GM18505 (cell line): Measurements from ENCODE around the gene PHACTR3.
A peak's percentile ranks its signal among the peaks of the same experiment; 100 is the strongest.
"Not testable (repeated sequence)": the region's sequence is repeated elsewhere in the genome, so short reads cannot be mapped to it uniquely, and the experiment has no call there.

ENCODE experiments used
- ATAC-seq: cut with Tn5 transposase; IDR thresholded peaks from one replicate; pipeline ENCODE4 v1.9.1; 2021; ENCODE audit not compliant: unreplicated experiment
- POLR2A ChIP-seq: IDR thresholded peaks from 4 replicates; pipeline ENCODE4 v1.6.1; 2011; ENCODE audit warnings: borderline replicate concordance; ENCODE audit not compliant: insufficient read depth, insufficient read length; ENCODE audit errors: extremely low read depth

The PHACTR3 gene

GRCh38 chr20:59835448-59836395, 231.4 kb downstream of the PHACTR3 start:
- ATAC-seq = no peak

GRCh38 chr20:59836767-59837166, 232.4 kb downstream of the PHACTR3 start:
- no peak for ATAC-seq
- TF ChIP-seq POLR2A = no peak

More at GRCh38 chr20:59835448-59836395, 231.4 kb downstream of the PHACTR3 start:
- TF ChIP-seq POLR2A = no peak

DNA sequence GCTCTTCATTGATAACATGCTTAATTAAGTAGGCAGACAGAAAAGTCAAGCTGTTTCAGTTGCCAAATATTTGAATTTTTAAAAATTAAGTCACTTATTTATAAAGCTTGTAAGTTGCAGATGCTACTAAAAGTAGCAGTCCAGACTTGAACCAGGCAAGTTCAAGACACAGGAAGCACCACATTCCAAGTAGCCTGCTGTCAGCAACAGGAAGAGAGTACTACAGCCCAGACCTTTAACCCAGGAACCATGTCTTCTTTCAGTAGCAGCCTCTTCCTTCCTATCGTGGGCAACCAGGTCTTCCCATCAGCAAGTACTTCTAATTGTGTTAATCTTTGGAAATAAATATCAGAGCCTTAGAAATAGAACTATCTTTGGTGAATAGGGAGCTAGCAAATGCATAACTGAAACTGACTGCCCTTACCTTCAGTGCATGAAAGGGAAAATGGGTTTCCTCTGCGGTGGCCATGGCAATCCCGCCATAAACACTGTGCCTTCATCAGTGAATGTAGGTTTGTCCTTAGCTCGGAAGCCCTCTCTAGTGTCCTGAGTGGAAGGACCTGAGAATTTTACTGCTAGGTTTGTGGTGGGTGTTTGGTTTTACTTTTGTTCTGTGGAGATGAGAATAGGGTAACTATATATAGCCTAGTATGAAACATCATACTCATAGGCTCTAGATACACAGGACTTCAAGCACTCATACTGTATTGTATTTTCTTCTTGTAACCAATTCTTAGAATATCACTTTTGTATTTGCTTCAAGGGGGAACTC, 233.5 kb downstream of the PHACTR3 start:
- TF ChIP-seq POLR2A = no peak
- ATAC-seq = peak; percentile 83

DNA sequence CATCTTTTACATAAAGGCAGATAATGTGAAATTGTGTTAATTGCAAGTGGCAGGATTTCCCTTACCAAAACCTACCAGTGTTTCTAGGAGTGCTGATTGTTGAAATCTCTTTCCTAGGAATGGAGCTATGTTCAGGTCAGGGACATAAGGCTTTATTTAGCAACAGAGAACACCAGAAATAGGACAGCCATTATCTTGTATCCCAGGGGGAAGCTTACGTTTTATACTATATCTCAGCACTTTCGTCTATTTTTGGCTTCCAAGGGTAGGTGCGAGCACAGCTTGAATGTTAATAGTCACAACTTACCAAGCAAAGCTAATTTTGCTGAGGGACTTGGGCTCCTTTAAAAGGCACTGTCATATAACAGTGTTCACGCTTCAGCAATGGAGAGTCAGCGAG, 235.1 kb downstream of the PHACTR3 start:
- ATAC-seq = no peak
- no peak for TF ChIP-seq POLR2A

DNA sequence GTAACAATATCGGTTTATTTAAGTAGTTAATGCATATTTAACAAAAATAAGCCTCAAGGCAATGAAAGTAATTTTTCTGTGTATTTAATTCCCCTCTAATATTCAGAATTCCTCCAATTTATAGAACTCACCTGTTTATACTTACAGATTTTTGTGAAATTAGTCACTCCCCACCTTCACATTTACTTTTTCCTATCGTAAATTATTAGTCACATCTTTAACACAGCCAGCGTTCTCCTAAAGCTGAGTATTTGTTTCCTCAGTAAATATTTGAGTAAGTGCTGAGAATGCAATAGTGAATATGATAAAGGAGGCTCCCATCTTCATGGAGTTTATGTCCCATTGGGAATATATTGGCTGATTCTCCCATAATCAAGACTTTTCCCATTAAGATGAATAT, 241.1 kb downstream of the PHACTR3 start:
- ATAC-seq = no peak
- TF ChIP-seq POLR2A = no peak

GRCh38 chr20:59848182-59848581, 243.8 kb downstream of the PHACTR3 start:
- ATAC-seq = no peak
- TF ChIP-seq POLR2A = no peak

DNA sequence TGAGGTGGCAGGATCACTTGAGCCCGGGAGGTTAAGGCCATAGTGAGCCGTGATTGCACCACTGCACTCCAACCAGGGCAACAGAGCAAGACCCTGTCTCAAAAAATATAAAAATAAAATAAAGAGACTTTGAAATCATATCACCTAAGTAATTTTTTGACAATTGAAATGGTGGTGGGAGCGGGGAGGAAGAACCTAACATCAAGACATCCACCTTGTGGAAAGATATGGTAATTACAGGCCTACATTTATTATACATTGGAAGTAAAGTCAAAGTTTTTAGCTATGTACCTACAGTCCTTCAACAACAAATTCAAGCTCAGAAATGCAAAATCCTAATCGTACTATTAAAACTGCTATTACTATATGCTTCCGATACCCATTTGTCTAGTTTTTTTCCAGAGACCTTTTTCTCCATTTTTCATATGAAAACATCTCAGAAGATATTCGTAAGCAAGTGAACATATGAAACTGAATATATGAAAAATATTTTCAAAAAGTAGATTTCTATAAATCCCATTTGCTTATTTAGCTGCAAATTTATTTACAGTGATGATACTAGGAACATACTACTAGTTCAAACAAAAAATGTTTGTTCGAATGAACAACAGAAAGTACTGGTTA, 245.8 kb downstream of the PHACTR3 start:
- ATAC-seq = no peak
- TF ChIP-seq POLR2A = no peak

GRCh38 chr20:59856526-59856925, 252.2 kb downstream of the PHACTR3 start:
- not testable (repeated sequence) for ATAC-seq

- not testable (repeated sequence) for ATAC-seq
Observed at GRCh38 chr20:59856941-59857340, 252.6 kb downstream of the PHACTR3 start.

- no peak for ATAC-seq
Observed at GRCh38 chr20:59857966-59858365, 253.6 kb downstream of the PHACTR3 start.

GRCh38 chr20:59858425-59858824, 254.1 kb downstream of the PHACTR3 start:
- ATAC-seq = no peak
- no peak for TF ChIP-seq POLR2A

More at GRCh38 chr20:59857966-59858365, 253.6 kb downstream of the PHACTR3 start:
- TF ChIP-seq POLR2A = no peak

DNA sequence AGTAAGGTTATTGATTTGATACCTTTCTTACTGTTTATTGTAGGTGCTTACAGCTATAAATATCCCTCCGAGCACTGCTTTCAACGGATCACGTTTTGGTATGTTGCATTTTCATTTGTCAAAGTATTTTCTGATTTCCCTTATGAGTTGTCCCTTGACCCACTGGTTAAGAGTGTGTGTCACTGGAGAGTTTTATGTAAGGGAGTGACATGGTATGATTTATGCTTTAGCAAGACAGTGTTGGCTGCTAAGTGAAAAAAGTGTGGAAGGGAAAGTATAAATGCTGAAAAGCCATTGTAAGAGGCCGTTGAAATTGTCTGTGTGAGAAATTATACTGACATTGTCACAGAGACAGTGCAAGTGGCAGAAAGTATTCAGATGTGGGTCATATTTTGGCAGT, 257.1 kb downstream of the PHACTR3 start:
- TF ChIP-seq POLR2A = no peak
- ATAC-seq = no peak

DNA sequence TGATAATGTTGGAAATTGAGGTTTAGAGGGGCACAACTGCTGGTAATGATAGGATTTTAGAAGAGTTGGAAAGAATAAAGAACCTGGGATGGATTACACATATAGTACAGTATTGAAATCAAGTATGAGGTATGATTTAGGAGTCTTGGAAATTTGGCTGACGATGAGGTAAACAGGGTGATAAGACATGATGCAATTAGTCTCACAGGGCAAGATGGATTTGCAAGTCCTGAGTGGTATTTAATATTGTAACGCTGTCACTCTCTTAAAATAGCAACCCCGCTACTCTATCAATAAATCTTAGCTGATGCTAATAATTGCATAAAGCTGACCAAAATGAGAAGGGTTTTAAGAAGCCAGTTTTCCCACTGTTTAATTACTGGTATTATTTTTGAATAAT, 258.7 kb downstream of the PHACTR3 start:
- TF ChIP-seq POLR2A = no peak
- ATAC-seq = no peak
